ENCODE measurements around the gene OGFOD1.

DNA sequence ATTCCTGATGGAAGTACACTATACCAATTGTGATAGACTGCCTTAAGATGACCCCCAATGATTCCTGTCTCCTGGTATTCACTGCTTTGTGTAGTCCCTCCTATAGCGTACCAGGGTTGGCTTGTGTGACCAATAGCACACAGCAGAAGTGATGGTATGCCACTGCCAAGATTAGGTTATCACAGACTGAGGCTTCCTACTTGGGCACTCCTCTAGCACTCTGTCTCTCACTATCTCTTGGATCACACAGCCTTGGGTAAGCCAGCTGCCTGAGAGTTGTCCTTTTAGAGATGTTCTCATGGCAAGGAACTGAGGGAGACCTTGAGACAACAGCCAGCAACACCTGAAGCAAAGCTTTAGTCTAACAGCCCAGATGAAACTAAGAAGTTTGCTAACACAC is 13.3 kb upstream of the OGFOD1 start:
- TF ChIP-seq, protein P1, sequence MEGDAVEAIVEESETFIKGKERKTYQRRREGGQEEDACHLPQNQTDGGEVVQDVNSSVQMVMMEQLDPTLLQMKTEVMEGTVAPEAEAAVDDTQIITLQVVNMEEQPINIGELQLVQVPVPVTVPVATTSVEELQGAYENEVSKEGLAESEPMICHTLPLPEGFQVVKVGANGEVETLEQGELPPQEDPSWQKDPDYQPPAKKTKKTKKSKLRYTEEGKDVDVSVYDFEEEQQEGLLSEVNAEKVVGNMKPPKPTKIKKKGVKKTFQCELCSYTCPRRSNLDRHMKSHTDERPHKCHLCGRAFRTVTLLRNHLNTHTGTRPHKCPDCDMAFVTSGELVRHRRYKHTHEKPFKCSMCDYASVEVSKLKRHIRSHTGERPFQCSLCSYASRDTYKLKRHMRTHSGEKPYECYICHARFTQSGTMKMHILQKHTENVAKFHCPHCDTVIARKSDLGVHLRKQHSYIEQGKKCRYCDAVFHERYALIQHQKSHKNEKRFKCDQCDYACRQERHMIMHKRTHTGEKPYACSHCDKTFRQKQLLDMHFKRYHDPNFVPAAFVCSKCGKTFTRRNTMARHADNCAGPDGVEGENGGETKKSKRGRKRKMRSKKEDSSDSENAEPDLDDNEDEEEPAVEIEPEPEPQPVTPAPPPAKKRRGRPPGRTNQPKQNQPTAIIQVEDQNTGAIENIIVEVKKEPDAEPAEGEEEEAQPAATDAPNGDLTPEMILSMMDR (IDR thresholded peaks at IDR 0.05; ENCODE audit: insufficient read depth, low read length, poor library complexity, severe bottlenecking): no peak
- no peak for TF ChIP-seq EZH2phosphoT487 (conservative IDR thresholded peaks at IDR 0.05; ENCODE audit: low read length)

All from SU-DHL-6 (cell line).